Activated CD4-positive, CD25-positive, alpha-beta regulatory T cell treated with anti-CD3 and anti-CD28 coated beads, Interleukin-2, amount 50 U/mL, for 24 hours (primary cell): ENCODE measurements around the gene WDR54.
"Not testable (repeated sequence)": the region's sequence is repeated elsewhere in the genome, so short reads cannot be mapped to it uniquely, and the experiment has no call there.

Source experiments
- ATAC-seq, 2 donors: fragments of 150-1000 bp; cut with Tn5 transposase; one replicate each; pipeline ENCODE4 v1.10.0; 2021; ENCODE audit warnings: mild to moderate bottlenecking in 1 of 2, moderate library complexity in 1 of 2

WDR54 gene

DNA sequence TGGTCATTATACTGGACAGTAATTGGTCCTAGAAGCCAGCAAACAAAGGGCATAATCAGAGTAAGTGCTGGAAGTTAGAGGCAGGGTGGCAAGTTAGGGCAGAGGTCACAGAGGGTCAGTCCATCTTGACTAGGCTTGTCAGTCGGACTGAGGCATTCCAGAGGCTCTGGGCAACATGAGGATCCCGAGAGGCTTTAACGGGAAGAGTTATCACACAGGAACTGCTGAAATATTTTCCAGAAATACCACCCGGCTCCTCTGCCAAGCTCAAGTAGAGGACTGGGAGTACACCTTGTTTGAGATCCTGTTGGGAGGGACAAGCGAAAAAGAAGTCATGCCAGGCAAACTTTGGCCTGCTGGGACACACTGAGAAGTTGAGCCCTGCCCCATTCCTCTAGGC lies 13.8 kb upstream of the WDR54 start:
- ATAC-seq, result no peak

DNA sequence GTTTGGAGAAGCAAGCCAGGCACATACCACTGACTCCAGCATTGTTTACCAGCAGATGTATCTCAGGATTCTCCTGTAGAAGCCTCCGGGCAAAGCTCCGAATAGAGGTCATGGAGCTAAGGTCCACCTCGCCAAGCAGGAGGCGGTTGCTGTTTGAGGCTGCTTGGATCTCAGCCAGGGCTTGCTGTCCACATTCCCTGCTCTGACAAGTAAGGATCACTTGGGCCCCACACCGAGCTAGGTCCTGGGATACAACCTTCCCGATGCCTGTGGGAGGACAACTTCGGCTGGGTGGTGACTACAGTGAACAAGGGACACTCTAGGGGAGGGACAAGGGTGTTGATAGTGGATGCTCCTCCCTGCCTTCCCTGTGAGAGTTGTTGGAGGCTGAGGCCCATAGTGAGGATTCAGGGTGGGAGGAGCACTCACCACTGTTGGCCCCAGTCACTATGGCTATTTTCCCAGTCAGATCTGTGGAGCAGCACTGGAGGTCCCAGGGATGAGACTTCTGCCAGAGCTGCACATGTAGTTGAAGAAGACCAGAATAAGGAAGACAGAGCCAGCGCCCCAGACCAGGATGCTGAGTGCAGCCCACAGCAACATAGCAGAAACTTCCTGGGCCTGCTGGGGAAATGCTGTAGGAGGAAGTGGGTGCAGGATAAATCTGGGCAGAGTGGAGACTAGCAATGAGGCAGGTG lies 8.4 kb upstream of the WDR54 start:
- ATAC-seq, result no peak

DNA sequence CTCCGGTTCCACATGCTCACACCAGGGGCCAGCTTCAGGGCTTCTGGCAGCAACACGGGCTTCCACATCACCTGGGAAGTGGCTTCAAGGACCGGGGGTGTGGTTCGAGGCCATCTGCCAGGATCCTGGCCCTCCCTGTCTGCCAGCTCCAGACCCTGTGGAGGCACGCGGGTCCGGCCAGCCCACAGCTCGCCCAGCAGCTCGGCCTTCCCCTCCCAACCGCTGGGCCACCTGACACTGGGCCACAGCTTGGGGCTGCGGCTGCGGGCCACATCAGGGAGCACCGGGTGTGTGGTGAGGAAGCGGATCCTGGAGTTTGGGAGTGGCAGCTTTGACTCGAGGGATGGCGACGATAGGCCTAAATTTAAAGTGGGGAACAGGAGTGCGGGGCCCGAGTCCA lies 7.1 kb upstream of the WDR54 start:
- no peak for ATAC-seq

DNA sequence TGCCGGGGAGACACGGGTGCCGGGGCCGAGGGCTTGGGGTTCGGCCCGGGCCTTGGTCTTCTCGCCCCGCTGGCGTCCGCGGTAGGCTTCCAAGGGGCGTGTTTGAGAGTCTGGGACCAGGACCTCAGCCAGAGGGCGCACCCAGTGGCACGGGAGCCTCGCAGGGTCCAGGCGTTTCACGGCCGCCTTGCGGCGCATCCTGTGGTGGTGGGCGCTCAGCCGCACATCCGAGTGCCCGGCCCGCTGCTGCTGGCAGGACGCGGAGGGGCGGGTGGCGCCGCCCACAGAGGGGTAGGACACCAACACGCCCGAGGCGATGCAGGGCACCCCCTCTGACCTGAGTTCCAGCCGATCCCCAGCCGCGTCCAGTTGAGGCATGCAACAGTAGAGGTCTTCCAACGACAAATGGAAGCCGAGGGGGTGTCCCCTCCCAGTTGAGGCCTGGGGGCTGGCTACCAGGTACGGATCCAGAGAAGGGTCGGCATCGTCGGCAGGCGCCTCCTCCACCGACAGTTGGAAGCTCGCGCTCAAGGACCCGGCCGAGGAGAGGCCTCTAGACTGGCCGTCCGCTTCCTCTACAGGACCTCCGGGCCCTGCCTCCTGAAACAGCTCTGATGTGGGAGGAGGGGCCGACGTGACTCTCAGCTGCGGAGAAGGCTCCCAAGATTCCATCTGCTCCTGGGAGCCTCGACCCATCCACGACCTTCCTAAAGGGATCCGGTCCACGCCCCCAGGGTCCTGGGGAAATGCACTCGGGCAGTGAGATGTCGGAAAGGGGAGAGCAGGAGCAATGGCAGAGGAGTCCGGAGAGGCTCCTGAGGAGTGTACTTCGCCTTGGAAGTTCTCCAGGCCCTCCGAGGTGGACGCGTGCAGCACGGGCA lies 6.4 kb upstream of the WDR54 start:
- peak; percentile 40 to 44 for ATAC-seq

DNA sequence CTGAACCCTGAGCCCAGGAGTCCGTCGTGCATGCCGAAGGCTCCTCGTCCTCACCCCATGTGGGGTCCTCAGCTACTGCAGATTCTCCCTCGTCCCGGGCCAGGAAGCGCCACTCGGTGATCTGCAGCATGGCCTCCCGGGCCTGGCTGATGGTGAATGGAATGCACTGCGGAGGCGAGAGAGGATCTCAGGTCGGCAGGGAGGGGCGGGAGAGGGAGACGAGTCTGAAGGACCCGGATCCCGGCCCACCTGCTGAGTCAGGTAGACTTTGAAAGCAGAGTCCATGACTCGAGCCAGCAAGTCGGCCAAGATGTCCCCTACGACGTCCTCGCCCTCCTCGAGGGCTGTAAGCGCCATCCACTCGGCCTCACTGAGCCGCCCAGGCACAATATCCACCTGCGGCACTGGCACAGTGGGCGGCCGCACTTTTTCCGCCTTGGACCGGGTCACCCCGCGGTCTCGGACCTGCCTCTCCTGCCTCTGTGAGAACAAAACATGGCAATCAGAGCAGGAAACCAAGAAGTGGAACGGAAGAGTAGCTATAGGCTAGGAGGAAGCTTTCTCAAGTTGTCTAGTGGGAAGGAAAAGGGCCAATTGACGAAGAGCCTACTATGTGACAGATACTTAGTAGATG lies 5.7 kb upstream of the WDR54 start:
- ATAC-seq, result no peak

DNA sequence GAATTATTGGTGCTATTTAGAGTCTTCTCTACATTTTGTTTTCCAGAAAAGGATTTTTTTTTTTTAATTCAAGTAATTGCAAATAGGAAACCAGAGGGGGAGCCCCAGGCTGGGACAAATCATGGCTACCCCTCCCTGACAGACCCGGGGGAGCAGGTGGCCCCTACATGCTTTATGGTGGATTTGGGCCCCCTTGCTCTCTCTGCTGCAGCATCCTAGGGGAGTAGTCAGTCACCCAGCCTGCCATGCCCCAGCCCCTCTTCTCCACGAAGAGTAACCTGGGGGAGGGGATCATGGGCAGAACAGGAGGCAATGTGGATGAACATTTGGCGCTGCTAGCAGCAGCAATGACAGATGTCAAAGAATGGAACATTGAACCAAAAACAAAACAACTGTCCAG lies 4.8 kb upstream of the WDR54 start:
- ATAC-seq, result no peak

DNA sequence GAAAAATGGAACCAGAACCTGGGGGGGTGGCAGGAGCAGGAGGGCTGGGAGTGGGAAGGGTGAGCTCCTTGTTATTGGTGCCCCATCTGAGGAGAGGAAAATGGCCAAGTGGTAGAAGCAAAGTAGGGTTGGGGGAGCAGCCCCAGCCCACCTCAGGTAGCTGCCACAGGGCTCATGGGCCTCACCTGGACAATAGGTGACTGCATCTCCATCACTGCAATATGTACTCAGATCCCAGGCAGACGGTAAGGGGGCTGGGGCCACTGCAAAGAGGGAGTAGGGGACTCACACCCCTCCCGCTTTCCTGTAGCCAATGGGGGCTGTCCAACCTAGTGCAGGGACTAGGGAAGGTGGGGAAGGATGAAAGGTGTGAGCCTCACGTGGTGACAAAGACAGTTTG lies 4.3 kb upstream of the WDR54 start:
- no peak for ATAC-seq

DNA sequence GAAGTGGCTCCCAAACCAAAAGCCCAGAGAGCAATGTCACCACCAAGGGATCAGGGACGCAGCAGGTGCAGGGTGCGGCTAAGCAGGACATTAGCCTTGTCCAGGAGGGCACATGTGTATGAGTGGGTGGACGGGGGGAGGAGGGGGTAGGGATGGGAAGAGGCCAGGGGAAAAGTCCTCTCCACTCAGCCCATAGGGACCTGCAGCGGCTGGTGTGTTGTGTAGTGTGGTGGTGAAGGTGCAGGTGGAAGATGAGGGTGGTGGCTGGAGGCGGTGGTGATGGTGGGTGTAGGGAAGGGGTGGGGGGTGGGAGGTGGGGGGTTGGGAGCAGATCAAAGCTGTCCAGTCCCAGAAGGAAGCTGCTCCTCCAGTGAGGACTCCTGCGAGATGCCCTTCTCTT lies 3.8 kb upstream of the WDR54 start:
- no peak for ATAC-seq

DNA sequence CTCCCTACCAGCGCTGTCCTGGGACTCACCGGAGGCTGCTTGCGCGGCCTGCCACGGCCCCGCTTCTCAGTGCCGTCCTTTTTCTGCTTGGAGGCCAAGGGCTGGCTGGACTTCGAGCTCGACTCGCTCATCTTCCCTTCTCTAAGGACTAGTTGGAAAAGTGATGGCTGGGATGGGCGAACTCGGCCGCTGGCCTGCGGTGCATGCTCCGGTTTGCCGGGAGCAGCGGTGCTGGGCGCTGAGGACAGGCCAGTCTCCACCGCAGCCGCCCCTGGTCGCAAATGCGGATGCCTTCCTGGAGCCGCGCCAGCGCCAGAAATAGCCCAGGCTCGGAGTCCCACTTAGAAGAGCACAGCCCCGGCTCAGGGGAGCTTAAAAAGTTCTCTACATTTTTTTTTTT lies 3.2 kb upstream of the WDR54 start:
- no peak for ATAC-seq

DNA sequence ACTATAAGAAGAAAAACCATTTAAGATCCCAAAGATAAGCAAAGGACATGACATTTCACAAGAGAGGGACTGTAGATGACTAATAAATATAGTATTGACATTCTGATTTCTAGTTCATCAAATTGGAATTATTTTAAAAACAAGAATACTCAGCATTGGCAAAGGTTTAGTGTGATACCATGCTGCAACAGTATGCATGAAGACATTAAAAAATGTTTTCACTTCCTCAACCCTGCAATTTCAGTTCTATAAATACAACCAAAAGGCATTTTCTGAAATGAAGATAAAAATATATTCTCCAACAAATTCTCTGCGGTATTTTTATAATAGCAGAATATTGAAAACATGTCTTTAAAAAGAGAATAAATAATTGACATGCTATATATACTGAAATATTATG lies 2.2 kb upstream of the WDR54 start:
- no peak for ATAC-seq

DNA sequence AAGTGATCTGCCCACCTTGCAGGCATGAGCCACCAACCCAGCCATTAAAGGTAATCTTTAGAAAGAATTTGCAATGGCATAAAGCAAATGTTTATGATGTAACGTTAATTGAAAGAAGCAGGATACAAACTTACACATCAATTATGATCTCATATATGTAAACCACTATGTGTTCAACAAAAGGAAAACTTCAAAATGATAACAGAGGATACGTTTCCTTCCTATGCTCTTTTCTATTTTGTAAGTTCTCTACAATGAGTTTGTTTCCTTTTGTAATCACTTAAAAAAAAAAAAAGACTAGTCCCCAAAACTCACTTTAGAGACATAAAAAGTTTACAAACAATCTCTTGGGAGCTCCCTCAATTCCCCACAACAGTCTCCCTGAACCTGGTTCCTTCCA lies 1.5 kb upstream of the WDR54 start:
- no peak for ATAC-seq

DNA sequence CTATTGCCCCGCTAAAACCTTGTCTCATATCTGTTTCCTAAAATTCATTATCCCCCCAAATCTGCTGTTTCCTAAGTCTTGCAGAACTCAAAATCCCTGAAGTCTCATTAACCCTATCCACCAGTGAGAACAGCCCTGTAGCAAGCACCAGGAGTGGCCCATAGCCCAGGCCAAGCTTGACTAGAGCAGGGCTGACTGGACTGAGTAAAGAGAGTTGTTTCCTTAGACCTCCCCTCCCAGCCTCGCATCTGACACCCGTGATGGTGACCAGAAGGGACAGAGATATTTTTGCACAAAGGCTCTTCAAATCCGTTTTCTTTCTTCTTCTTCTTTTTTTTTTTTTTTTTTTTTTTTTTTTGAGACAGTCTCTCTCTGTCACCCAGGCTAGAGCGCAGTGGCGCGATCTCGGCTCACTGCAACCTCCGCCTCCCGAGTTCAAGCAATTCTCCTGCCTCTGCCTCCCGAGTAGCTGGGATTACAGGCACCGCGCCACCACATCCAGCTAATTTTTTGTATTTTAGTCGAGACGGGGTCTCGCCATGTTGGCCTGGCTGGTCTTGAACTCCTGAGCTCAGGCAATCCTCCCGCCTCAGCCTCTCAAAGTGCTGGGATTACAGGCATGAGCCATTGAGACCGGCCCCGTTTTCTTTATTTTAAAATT lies 957 bp upstream of the WDR54 start:
- not testable (repeated sequence) for ATAC-seq

DNA sequence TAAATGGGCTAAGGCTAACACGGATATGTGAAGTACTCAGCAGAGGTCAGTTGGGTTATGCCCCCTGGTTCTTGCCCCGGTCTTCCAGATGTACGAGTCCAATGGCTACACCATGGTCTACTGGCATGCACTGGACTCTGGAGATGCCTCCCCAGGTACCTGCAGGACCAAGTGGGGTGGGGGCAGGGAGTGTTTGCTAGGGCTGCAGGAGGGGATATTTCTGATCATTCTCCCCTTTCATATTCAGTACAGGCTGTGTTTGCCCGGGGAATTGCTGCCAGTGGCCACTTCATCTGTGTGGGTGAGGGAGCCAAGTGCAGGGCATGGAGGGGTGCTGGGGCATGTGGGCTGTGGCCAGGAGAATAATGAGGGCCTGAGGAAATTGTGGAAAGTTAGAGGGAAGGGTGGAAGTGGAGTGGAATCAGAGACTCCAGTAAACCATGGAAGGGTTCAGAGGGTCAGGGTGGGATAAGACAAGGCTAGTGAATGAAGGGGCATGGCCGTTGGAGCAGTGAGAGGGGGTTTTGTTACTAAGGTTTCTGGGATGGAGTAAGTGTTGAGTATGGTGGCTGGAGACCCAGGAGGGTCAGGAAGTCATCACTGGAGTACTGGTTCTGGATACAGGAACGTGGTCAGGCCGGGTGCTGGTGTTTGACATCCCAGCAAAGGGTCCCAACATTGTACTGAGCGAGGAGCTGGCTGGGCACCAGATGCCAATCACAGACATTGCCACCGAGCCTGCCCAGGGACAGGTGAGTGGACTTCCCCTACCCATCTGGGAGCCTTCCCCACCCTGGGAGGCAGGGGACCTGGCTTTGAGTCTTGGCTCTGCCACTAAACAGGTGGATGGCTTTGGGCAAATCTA lies 1.9 kb downstream of the WDR54 start:
- ATAC-seq, result no peak

DNA sequence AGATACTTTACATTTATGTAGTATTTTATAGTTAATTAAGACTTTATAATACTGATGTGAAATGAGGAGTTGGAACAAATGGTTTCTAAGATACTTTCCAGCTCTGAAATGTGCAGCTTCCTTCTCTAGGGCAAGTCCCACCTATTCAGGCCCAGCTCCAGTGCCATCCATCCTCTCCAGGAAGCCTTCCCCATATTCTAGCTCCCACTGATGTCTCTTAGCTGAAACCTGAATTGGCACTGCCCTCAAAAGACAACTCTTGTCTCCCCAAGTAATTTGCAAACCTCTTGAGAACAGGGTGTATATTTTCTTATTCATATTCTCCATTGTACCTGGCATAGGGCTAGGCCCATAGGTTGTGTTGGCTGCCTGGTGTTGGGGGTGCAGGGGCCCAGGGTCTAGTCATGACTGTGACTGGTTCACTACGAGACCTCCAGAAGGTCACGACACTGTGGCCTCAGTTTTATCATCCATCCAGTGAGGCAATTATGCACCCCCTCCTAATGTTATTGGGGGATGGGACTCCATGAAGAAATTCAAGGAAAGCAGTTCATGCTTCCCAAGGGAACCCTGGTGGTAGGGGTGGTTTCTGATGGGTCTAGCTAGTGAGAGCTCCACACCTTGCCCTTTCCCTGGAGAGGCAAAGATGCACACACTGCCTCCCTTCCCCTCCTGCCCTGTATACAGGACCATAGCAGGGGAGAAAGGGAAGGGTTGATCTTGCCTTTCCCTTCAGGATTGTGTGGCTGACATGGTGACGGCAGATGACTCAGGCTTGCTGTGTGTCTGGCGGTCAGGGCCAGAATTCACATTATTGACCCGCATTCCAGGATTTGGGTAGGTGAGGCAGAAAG lies 2.8 kb downstream of the WDR54 start:
- no peak for ATAC-seq

DNA sequence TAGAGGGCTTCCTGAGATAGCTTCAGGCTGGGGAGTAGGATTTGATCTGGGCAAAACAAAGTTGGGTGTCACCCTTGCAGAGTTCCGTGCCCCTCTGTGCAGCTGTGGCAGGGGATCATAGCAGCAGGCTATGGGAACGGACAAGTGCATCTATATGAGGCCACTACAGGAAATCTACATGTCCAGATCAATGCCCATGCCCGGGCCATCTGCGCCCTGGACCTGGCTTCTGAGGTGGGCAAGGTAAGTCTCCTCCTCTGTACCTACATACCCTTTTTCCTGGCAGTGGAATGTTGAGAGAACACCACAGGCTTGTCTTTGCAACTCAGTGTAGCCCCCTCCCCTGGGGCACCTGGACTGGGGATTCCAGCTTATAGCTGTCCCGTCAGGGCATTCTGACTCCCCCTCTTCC lies 3.5 kb downstream of the WDR54 start:
- ATAC-seq, result no peak

DNA sequence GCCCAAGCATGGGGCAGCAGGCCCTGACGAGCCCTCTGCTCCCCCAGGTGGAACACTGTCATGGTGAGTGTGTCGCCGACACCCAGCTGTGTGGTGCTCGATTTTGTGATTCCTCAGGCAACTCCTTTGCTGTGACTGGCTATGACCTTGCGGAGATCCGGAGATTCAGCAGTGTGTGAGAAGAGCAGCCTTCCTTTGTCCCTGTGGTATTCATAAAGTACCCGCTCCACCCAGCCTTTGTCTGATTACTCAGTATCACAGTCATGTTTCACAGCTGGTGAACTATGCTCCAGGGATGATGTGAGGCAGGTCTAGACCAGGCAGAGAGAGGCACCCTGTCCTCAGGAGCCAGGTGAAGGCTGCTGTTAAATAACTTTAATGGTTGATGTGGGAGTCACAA lies 4.0 kb downstream of the WDR54 start:
- no peak for ATAC-seq

DNA sequence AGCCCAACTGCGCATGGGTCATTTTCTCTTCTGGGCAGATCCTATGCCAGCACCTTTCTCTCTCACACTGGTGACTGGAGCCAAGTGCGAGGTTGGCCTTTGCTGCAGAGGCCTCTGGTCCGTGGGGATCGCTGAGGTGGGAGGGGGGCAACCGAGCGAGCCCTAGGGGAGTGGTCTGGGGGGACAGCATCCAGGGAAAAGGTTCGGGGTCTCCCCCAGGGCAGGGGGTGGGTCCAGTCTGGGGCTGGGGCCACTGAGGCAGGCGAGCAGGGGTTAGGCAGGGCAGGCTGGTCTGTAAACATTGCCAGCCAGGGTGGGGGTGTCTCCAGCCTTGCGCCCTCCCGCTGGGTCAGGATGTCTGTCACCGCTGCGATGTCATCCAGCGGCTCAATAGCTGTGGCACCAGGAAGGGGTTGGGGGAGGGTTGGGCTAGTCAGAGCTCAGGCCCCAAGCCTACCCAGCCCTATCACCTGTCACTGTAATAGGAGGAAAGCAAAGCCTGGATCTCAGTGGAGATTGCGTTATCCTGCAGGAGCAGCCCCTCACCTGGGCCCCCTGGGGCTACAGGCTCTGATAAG lies 4.7 kb downstream of the WDR54 start:
- ATAC-seq, result no peak

DNA sequence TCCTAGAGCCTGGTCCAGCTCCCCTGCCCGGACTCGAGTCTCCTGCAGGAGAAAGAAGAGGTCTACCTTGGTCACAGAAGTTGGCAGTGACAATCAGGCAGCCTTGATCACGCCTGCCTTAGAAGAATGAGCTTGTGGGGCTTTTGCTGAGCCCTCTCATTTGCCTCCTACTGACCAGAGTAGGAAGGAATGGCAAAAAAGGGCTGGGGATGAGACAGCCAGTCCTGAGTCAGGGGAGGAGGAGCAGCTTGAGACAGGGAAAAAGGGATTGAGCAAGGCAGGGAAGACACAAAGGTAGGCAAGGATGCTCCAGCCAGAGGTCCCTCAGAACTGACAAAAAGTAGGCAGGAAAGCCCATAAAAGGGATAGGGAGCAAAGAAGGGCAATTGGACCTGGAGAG lies 6.0 kb downstream of the WDR54 start:
- ATAC-seq, result no peak

DNA sequence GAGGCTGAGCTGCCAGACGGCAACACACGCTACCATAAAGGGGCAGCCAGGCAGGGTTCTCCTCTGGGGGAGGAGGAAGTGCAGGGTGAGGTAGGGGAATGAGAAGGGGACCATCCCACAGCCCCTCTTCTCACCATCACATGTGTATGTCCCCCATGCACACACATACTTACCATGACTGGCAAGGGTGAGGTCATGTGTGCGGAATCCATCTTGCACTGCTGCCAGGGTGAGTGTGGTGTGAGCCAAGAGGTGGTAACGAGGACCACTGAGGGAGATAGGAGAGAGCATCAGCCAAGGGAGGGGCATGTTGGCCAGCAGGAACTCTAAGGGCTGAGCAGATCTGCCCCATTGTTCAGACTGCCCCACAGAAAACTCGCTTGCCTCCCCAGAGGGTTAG lies 7.1 kb downstream of the WDR54 start:
- no peak for ATAC-seq

DNA sequence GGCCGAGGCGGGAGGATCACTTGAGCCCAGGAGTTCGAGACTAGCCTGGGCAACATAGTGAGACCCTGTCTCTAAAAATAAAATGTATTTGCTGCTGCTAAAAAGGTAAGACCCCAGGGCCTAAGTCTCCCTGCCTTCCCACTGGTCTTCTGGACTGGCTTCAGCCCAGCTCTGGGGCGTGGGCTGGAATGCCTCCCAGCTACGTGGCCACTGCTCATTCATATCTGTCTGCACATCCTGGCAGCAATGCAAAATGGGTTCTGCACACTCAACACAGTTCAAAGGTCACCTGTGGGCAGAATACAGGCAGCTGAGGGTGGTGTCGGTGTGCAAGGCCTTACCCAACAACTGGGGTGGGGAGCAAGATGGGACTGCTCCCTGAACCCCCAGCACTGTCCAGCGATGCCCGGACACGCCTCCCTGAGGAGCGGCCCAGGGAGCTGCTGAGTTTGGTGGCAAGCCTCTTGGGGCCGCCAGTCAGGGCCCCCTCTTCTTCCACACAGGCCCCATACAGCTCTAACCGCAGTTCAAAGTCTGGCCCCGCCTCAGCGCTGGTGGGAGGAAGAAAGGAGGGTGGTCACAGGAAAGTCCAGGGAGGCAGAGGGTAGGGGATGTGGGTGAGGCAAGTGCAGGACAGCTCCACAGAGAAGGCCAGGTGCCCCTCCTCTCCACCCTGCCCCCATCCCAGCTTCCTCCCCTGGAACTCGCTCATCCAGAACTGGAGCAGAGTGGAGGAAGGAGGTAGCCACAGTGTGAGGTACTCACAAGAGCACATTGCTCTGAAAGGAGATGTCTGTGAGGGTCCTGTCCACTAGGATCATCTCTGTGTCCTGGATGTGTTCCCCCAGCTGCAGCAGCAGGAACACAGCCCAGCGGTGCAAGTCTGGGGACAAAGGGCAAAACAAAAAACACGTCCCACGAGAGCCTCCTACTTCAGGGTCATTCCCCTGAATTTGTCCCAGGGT lies 8.2 kb downstream of the WDR54 start:
- ATAC-seq, result no peak
